CD14-positive monocyte (primary cell): Measurements from ENCODE around the gene KCNMA1. TPM values are rescaled to one million over a fixed set of nuclear protein-coding genes. Genes with fewer than 3 reads are reported as not detected.

Experiments used
- DNase-seq, 3 donors: peaks; one replicate each; pipeline ENCODE4 v3.0.0-alpha.2; 2011 to 2022
- H2AFZ ChIP-seq: 2 replicates; pipeline ENCODE4 v1.6.0; 2012; ENCODE audit warnings: mild to moderate bottlenecking, low read depth, low read length, inconsistent platforms; ENCODE audit not compliant: insufficient read depth, poor library complexity, severe bottlenecking
- H3K27ac ChIP-seq, 2 donors: 1 replicate in 1 of 2; 2 replicates in 1 of 2; pipeline ENCODE4 v1.5.1; 2012 to 2013; ENCODE audit warnings: low read length in 2 of 2, control low read depth in 1 of 2, inconsistent platforms in 1 of 2, low read depth in 1 of 2, mild to moderate bottlenecking in 1 of 2
- H3K27me3 ChIP-seq, 2 donors: one replicate each; pipeline versions ENCODE4 v1.6.0 to v1.6.1; 2011 to 2013; ENCODE audit warnings: low read length in 2 of 2; ENCODE audit not compliant: control insufficient read depth in 2 of 2, insufficient read depth in 2 of 2
- H3K36me3 ChIP-seq, 2 donors: replicated peaks in 1 of 2; 1 replicate in 1 of 2; 2 replicates in 1 of 2; pipeline versions ENCODE4 v1.5.1 to v1.6.1; 2012 to 2013; ENCODE audit warnings: low read length in 2 of 2, control low read depth in 1 of 2, inconsistent platforms in 1 of 2, mild to moderate bottlenecking in 1 of 2; ENCODE audit not compliant: insufficient read depth in 2 of 2, control insufficient read depth in 1 of 2
- H3K4me1 ChIP-seq, 2 donors: 1 replicate in 1 of 2; 2 replicates in 1 of 2; pipeline versions ENCODE4 v1.5.1 to v1.6.1; 2012 to 2013; ENCODE audit warnings: low read length in 2 of 2, control low read depth in 1 of 2, inconsistent platforms in 1 of 2, mild to moderate bottlenecking in 1 of 2, moderate library complexity in 1 of 2; ENCODE audit not compliant: insufficient read depth in 2 of 2, control insufficient read depth in 1 of 2
- H3K4me2 ChIP-seq: replicated peaks from 2 replicates; pipeline ENCODE3; 2012; ENCODE audit warnings: low read length, moderate library complexity, mild to moderate bottlenecking; ENCODE audit not compliant: poor library complexity, severe bottlenecking; ENCODE audit errors: extremely low read depth
- H3K4me3 ChIP-seq, 3 experiments: fragments of 200-600 bp in 1 of 3; sonication (generic) in 1 of 3; replicated peaks in 1 of 3; 1 replicate in 2 of 3; 2 replicates in 1 of 3; pipeline ENCODE4 v1.5.1; 2011 to 2013; ENCODE audit warnings: low read length in 3 of 3, mild to moderate bottlenecking in 3 of 3, control low read depth in 2 of 3, low read depth in 2 of 3, inconsistent platforms in 1 of 3, moderate library complexity in 1 of 3
- H3K79me2 ChIP-seq: 2 replicates; pipeline ENCODE4 v1.6.0; 2012; ENCODE audit warnings: mild to moderate bottlenecking, control low read depth, inconsistent platforms, low read length, moderate library complexity; ENCODE audit not compliant: insufficient read depth
- H3K9ac ChIP-seq: 2 replicates; pipeline ENCODE4 v1.6.0; 2017; ENCODE audit warnings: low read length, mild to moderate bottlenecking; ENCODE audit not compliant: insufficient read depth, poor library complexity, severe bottlenecking
- H3K9me3 ChIP-seq, 2 donors: replicated peaks in 1 of 2; 1 replicate in 1 of 2; 2 replicates in 1 of 2; pipeline versions ENCODE4 v1.5.1 to v1.6.1; 2012 to 2013; ENCODE audit warnings: low read length in 2 of 2, control low read depth in 1 of 2; ENCODE audit not compliant: control insufficient read depth in 1 of 2, insufficient read depth in 1 of 2
- H4K20me1 ChIP-seq: 2 replicates; pipeline ENCODE4 v1.6.0; 2012; ENCODE audit warnings: mild to moderate bottlenecking, low read length, control low read depth, moderate library complexity; ENCODE audit not compliant: insufficient read depth
- H3K27ac Mint-ChIP-seq, 7 donors: one replicate each; pipeline ENCODE4 v1.8.0; 2020; ENCODE audit warnings: mild to moderate bottlenecking in 7 of 7, mixed read lengths in 7 of 7, moderate library complexity in 6 of 7, inconsistent platforms in 2 of 7
- H3K27me3 Mint-ChIP-seq, 3 donors: one replicate each; pipeline ENCODE4 v1.8.0; 2021 to 2022; ENCODE audit warnings: low read depth in 3 of 3, mild to moderate bottlenecking in 3 of 3, mixed read lengths in 3 of 3, moderate library complexity in 3 of 3, inconsistent platforms in 1 of 3
- H3K36me3 Mint-ChIP-seq, 2 donors: one replicate each; pipeline ENCODE4 v1.8.0; 2020; ENCODE audit warnings: mixed read lengths in 2 of 2, inconsistent platforms in 1 of 2, mild to moderate bottlenecking in 1 of 2
- H3K4me1 Mint-ChIP-seq: one replicate; pipeline ENCODE4 v1.8.0; 2020; ENCODE audit warnings: mild to moderate bottlenecking, mixed read lengths
- H3K4me3 Mint-ChIP-seq, 2 donors: one replicate each; pipeline ENCODE4 v1.8.0; 2020; ENCODE audit warnings: mild to moderate bottlenecking in 2 of 2, mixed read lengths in 2 of 2, moderate library complexity in 1 of 2
- H3K9me3 Mint-ChIP-seq, 7 donors: one replicate each; pipeline ENCODE4 v1.8.0; 2020 to 2022; ENCODE audit warnings: mixed read lengths in 7 of 7, mild to moderate bottlenecking in 6 of 7, moderate library complexity in 6 of 7, inconsistent platforms in 2 of 7
- CTCF ChIP-seq: fragments of 200-600 bp; IDR thresholded peaks from one replicate; pipeline ENCODE4 v1.8.0; 2022; ENCODE audit warnings: antibody characterized with exemption, mild to moderate bottlenecking
- WGBS: methylation state at CpG from one replicate; pipeline ENCODE4 v1.1.5; 2013; ENCODE audit warnings: missing lambda C conversion rate; ENCODE audit not compliant: insufficient coverage; 5-methylcytosine and 5-hydroxymethylcytosine counted together
- intact Hi-C, 2 donors: fragments of 100-400 bp; cut with micrococcal nuclease; formaldehyde crosslinking; loops; one replicate each; pipeline versions ENCODE4 v1.15.0 to v1.15.1; 2023
- polyA plus RNA-seq, 3 donors: library from polyadenylated mRNA; depleted of rRNA in 1 of 3; unstranded in 2 of 3; stranded (reverse) in 1 of 3; fragments of 300-500 nt in 2 of 3; fragments of >200 nt in 1 of 3; fragmentation: Illumina TruSeq in 2 of 3; gene quantifications; 1 replicate in 2 of 3; 2 replicates in 1 of 3; pipeline ENCODE4 v1.2.3, GENCODE V29; 2012 to 2021

Gene KCNMA1
- polyA plus RNA-seq, 3 donors, result 0.11 to 1.0 TPM; not detected in 1

GRCh38 chr10:77494327-77494726 lies 143.3 kb downstream of the KCNMA1 start:
- intact Hi-C loops, result no loop called here
- H3K4me3 ChIP-seq, result no peak overlapping the region

GRCh38 chr10:77493851-77494261 lies 143.8 kb downstream of the KCNMA1 start:
- TF ChIP-seq CTCF, result no peak
- no peaks in the 10 kb centered on the region for H3K27me3 ChIP-seq
- H3K36me3 ChIP-seq, result no peaks in the 10 kb centered on the region
- no peak for DNase-seq
- H3K79me2 ChIP-seq, result no peaks in the 10 kb centered on the region
- no peaks in the 10 kb centered on the region for H4K20me1 ChIP-seq
- no peaks in the 10 kb centered on the region for H3K4me1 Mint-ChIP-seq
- no peaks in the 10 kb centered on the region for H3K9me3 ChIP-seq
- 73% methylated on average over 4 of the region's 8 CpGs for WGBS
- H3K27ac Mint-ChIP-seq, result no peak overlapping the region
- H3K36me3 Mint-ChIP-seq, result no peaks in the 10 kb centered on the region
- no peak overlapping the region for H3K27ac ChIP-seq
- H3K4me2 ChIP-seq, result no peak overlapping the region
- intact Hi-C loops, result no loop called here
- peaks cover 7 to 9% (median 7%) of the 10 kb centered on the region in 3 donors for H3K27me3 Mint-ChIP-seq
- no peak overlapping the region for H2AFZ ChIP-seq
- no peak overlapping the region for H3K4me3 ChIP-seq
- peaks cover 0 to 2% (median 0%) of the 10 kb centered on the region in 7 donors for H3K9me3 Mint-ChIP-seq
- H3K9ac ChIP-seq, result no peak overlapping the region
- no peak overlapping the region for H3K4me3 Mint-ChIP-seq
- H3K4me1 ChIP-seq, result no peaks in the 10 kb centered on the region

More at GRCh38 chr10:77494327-77494726, 143.3 kb downstream of the KCNMA1 start:
- Histone ChIP-seq H3K79me2 (no peaks in the 10 kb centered on the region), H4K20me1 (no peaks in the 10 kb centered on the region), H3K27me3 (no peaks in the 10 kb centered on the region), H3K36me3 (no peaks in the 10 kb centered on the region), H3K9ac (no peak overlapping the region), H3K9me3 (no peaks in the 10 kb centered on the region), H3K27ac (no peak overlapping the region), H3K4me2 (no peak overlapping the region), H3K4me1 (no peaks in the 10 kb centered on the region), H2AFZ (no peak overlapping the region)
- Mint-ChIP-seq H3K36me3 (no peaks in the 10 kb centered on the region), H3K4me3 (no peak overlapping the region), H3K4me1 (no peaks in the 10 kb centered on the region), H3K27ac (no peak overlapping the region), H3K9me3 (peaks cover 0 to 2% (median 0%) of the 10 kb centered on the region in 7 donors), H3K27me3 (peaks cover 6 to 9% (median 7%) of the 10 kb centered on the region in 3 donors)
- DNase-seq, result no peak
- no peak for TF ChIP-seq CTCF
- WGBS, result 80% methylated on average over 6 of the region's 6 CpGs
